HG03521 (cell line): Measurements from ENCODE around the gene GOLGA6L9.
"Not testable (repeated sequence)": the region's sequence is repeated elsewhere in the genome, so short reads cannot be mapped to it uniquely, and the experiment has no call there.

Source experiments
- ATAC-seq: cut with Tn5 transposase; IDR thresholded peaks from one replicate; pipeline ENCODE4 v1.9.1; 2021; ENCODE audit warnings: mild to moderate bottlenecking, moderate library complexity; ENCODE audit not compliant: unreplicated experiment

GOLGA6L9 gene

DNA sequence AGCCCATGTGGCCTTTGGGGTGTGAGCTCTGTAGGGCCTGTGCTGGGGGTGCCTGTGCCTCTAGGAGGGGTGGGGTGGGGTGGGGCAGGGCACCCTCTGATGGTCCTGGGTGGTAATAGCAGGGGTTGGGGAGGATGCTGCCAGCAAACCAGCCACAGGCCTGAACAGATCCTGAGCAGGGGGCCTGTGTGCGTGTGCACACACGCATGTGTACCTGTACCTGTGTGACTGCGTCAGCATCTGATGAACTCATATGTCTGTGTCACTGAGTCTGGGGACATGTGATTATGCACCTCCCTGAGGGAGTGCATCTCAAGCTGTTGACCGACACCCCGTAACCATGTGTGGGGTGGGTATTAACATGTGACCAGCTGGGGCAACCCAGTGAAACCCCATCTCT lies 36.0 kb downstream of the GOLGA6L9 start:
- ATAC-seq, result not testable (repeated sequence)

GRCh38 chr15:82468205-82468604 lies 38.6 kb downstream of the GOLGA6L9 start:
- not testable (repeated sequence) for ATAC-seq

DNA sequence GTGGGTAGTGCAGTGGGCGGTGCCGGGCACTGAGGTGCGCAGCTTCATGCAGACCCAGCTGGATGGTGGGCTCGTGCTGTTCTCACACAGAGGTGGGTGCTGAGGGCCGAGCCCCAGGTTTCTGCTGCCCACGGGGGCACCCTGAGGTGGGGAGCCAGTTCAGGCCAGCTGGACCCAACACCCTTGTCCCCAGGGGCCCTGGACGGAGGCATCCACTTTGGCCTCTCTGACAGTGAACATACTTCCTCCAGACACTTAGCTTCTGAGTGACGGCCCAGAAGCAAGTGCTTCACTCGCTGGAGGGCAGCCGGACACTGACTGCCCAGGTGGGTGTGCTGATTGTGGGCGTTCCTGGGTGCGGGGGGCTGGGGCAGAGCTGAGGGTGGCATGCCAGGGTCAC lies 39.8 kb downstream of the GOLGA6L9 start:
- not testable (repeated sequence) for ATAC-seq

GRCh38 chr15:82472269-82472982 lies 42.8 kb downstream of the GOLGA6L9 start:
- ATAC-seq, result not testable (repeated sequence)

- not testable (repeated sequence) for ATAC-seq
Observed at GRCh38 chr15:82474596-82475325, 45.1 kb downstream of the GOLGA6L9 start.

DNA sequence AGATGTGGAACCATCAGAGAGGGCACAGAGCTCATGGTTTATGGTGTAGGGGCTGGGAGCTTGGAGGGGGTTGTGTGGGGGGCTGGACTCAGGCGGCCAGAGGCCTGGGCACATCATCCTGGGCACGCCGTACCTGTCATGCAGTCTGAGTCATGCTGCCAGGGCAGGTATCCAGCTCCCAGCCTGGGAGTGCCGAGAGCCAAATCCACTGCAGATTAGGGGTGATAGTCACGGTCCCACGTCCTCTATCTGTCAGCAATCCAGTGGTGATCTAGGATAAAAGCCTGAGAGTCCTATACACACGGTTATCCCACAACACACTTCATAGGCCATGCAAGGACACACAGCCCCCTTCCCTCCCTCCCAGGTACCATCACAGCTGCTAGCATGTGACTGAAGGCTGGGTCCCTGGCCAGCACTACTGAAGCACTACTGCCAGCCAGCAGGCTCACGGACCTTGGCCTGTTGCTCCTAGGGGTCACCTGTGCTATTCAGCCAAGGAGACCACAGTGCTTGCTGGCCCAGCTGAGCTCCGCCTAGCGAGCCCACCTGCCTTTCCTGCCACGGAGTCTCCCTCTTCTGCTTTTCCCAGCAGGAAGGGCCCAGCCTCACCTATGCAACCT lies 45.8 kb downstream of the GOLGA6L9 start:
- not testable (repeated sequence) for ATAC-seq

DNA sequence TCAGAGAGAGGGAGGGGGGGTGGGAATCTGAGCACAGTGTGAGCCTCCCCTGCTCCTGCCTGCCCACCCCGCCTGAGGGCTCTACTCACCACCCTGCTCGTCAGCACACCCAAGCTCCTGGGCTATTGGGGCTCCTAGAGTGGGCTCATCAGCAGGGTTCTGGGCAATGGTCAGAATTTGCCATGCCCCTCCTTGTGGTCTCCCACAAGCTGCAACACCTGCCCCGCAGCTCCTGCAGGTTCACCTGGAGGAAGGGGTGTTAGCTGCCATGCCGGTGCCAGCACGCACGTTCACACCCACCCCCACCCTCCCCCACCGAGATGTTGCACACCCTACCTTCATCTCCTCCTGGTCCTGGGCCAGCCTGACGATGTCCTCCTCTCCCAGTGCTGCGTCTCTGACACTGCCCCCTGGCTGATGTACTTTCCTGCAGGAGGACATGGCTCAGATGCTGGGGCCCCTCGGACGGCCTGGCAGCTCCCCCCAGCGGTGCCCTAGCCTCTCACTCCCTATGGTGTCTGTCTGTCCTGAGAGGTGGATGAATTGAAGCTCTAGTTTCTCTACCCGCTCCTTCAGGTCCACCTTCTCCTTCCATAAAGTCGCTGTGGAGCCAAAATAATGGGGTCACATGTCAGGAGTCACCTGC lies 47.2 kb downstream of the GOLGA6L9 start:
- not testable (repeated sequence) for ATAC-seq

GRCh38 chr15:82477343-82478057 lies 47.9 kb downstream of the GOLGA6L9 start:
- ATAC-seq, result not testable (repeated sequence)
